NCI-H2107 treated with DMSO at 0.1 percent for 48 hours (cell line): ENCODE results near the gene ACKR3.

Experiments
- DNase-seq: peaks from one replicate; lab custom pipeline; 2025; ENCODE audit not compliant: unreplicated experiment; lab: John Stamatoyannopoulos, UW

Gene ACKR3

DNA sequence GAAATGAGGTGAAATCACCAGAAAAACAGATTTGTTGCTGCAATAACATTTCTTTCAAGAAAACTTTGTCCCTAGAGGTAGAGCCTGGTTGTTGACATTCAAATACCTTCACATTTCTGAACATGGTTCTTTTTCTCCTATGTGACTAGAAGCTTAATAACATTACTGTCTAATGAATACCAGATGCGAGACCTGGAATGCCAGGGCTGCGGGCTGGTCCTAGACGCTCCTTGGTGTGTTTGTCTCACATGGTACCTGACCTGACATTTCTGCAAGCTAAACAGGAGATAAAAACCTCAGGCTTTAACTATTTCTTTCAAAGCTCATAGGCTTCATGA is 38.5 kb downstream of the ACKR3 start:
- no peak for DNase-seq

DNA sequence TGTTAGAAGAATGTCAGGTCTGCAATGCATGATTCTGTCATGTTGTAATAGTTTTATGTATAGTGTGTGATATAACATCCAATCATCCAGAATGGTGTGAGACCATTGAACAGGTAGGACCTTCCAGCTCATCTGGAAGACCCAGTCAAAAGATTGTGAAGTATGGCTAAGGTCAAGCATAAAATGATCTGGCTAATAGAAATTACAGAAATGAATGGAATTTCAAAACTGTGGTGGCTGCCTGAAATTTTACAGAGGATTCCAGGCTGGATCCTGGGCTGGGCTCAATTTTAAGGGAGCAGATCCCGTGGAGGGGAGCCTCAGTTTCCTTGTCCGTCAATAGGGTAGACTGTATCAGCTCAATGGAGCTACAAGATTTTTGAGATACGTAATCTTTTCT is 39.1 kb downstream of the ACKR3 start:
- DNase-seq = no peak

DNA sequence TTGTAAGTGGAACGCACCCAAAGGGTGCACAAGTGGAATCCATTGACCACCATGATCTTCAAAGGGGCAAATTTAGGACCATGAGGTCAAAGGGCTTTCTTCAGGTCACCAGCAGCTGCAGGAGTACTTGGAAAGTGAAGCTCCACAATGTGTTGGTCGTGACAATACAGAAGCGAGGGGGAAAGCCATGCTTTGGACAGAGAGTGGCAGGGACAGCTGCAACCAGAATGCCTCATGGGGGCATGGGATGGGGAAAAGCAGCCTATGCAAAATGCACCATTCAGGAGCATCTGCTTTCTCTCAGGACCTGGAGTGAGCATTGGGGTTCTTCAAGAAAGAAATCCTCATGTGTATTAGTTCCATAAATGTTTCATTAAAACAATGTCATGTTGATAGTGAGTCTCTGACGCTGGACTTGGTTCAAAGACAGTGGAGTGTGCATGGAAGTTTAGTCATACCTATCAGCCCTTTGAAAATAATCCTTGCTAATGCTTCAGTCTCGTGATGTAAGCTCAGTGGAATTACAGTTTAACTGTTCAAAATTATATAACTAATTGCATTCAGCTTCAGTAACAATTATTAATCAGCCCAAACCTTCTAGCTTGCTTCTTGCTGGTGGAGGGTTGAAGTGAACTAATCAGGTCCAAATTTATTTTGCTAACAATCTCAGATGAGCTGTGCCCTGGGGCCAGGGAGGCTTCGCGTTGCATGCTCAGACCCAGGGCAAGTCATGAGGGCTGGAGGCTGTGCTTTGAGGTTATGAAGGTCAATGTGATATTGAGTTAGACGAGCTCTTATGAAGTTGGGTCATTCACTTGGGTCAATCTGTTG is 41.6 kb downstream of the ACKR3 start:
- no peak for DNase-seq

DNA sequence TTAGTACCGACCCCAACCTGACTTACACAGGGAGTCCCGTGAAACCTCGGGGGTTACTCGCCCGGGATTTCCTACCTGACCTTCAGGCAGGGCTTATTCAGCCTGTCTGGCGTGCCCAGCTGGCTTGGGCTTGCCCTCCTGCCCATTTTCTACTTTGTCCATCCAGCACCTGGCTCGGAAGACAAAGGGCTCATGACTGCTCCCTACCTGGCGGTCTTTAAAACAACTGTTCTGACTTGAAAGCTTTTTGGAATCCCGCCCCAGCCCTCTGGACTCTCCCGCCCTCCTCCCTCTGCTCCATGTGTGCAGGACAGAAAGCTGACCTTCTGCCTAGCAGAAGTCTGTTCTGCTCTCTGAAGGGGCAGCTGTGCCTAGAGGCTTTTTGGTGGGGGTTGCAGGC is 43.1 kb downstream of the ACKR3 start:
- no peak for DNase-seq

DNA sequence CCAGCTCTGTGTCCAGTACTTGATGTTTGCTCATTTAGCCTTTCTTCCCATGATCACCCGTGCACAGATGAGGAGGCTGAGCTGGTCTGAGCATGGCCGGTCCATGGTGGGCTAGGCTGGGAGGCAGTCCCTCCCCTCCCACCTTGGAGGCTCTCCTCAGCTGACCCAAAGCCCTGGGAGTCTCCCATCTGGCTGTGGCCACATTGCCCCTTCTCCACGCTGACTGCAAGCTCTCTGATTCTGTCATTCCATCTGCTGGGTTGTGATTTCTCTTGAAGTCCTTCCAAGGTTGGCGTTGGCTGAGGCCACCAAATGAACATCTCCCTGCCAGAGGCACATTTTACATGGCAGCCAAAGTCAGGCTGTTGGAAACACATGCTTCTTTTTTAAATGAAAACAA is 44.0 kb downstream of the ACKR3 start:
- no peak for DNase-seq

DNA sequence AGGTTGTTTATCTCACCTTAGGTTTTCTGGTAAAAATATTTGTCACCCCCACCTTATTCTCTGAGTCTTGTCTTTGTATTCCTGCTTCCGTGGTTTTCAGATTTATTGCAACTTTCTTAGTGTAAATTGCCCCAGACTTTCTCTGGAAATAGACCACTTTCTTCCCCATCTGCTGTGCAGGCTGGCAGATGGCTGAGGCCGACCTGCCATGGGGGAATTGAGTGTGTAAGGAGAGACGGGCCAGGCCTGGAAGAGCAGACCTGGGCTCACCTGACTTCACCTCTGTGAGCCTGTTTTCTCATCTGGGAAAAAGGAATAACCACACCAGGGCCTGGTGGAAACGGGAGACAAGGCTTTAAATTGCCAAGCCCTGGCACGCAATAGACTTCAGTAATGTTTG is 44.9 kb downstream of the ACKR3 start:
- no peak for DNase-seq

DNA sequence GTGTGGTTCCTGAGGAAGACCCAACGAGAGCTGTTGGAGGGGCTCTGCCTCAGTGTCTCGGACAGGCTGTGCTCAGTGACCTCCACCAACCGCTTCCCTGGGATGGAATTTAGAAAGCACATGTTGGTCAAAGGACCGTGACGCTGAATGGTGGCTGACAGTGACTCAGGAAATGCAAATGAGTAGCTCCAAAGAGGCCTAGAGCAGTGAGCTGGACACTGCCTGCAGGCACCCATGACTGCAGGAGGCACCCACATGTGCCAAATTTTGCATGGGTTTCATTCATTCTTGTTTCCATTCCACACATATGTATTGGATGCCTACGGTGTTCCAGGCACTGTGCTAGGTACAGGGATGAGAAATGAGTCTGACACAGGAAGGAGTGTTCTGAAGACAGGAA is 46.4 kb downstream of the ACKR3 start:
- no peak for DNase-seq

DNA sequence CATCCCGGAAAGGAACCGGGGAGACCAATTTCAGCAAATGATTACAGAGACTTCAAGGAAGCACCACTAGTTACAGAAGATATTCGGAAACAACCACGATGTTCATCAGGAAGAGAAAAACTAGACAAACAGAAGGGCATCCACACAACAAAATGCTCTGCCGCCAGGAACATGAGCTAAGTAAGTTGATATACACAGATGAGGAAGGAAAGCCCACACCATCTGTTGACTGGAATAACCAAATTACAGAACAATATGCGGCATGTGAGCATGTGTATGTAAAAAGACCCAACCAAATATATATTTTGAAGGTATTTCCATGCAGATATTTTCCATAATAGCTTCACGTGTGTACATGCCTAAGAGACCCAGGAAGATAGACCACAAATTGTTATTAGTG is 47.0 kb downstream of the ACKR3 start:
- no peak for DNase-seq

DNA sequence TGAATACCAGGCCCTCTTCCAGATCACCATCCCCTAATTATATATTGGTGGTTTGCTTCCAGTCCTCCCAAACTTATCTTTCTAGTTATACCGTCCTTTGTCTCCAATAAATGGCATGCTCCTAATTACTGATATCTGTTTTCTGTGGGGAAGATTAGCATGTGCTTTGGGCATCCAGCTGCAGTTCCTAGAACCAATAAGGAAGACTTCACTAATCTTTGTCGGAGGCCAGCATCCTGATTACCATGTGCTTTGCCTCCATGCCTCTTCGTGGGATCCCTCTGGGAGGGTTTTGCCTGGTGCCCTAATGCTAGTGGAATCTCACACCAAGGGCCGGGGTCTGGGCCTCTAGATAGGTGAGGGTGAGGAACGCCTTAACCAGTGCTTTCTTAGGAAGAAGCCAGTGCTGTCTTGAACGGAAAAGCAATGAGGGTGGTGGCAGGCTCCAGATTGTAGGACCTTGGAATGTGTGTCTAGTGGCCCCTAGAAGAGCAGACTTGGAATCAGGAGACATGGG is 47.7 kb downstream of the ACKR3 start:
- no peak for DNase-seq

DNA sequence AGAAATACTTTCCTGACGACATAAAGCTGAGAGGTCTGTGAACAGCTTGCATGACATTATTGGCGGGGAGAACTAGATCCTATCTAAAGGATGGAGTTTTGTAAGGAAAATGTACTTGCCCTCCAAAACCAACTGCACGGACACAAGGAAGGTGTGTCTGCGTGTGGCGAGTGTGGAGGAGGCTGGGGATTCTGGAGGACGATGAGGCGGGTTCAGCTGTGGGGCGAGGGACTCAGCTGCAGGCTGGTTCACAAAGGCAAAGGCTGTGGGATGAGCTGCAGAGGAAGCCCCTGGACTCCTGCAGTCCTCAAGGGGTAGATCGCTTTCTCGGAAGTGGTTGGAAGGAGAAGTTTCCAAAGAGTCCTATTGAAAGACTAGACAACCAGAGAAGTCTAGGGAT is 48.2 kb downstream of the ACKR3 start:
- no peak for DNase-seq

DNA sequence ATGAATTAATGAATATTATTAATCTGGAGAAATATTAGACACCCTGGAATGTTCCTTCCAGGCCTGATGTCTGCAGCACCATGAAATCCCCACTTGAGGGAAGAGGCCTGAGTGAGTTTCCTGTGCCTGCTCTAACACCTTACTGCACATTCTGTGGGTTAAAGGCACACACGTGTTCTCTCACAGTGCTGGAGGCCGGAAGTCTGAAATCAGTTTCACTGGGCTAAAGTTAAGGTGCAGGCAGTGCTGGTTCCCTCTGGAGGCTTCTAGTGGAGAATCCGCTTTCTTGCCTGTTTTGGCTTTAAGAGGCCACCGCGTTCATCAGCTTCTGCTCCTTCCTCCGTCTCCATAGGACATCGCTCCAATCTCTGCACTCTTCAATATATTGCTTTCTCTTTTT is 48.7 kb downstream of the ACKR3 start:
- DNase-seq = no peak

DNA sequence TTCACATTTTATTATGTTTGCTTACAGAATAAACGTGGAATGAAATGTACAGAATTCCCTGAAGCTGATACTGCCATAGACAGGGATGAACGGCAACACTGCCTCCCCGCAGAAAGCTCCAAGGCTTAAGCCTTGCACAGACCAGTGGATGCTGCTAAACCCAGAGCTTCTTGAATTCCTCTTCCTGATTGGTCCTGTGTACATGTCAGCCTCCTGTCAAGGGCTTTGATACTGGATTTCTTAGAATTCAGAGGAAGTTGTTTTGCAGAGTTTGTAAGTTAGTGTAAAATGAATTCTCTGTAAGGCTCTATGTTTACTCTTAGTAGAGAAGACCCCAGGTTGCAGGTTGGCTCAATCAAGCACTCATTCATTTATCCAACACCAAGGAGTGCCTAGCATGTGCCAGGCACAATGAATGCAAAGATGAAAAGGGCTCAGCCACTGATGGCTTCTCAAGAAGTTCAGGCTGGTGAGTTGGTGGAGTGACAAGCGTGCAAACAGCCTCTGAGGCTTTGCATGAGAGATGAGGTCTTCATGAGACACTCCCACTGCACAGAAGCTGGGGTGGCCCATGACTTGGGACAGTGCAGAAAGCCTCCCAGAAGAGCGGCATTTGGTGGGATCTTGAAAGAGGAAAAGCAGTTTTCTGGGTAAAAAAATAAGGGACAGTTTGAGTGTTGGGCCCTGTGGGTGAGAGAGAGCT is 50.4 kb downstream of the ACKR3 start:
- DNase-seq = no peak

DNA sequence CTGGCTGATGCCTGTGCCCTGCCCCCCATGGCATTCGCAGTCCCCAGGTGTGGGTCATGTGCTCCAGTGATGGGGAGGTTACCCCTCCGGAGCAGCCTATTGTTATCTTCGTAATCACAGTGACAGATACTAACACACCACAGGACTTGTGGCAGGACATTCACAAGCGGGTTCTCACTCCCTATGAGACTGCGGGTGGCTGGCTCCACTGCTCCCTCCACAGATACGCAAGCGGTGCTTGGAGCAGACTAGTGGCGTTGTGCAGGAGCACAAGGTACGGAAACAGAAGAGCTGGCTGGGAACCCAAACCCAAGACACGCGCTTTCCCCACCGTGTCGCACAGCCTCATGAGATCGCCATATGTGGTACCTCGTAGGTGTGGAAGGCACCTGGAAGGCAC is 52.2 kb downstream of the ACKR3 start:
- no peak for DNase-seq

DNA sequence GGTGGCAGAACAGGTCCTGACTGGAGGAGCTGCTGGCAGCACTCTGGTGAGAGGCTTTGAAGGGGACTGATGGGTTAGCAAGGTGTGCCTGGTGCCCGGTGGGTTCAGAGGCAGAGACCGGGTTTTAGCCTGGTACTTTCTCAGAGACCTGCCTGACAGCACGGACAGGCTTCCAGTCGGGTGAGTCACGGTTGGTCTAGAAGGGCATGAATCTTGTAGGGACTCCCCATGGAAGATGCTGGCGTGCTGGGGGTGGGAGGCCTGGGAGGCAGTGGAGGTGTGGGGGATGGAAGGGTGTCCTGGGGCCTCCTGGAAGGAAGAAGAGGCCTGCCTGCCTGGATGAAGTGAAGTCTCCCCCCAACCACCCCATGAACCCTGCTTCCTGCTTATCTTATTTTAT is 52.6 kb downstream of the ACKR3 start:
- no peak for DNase-seq

DNA sequence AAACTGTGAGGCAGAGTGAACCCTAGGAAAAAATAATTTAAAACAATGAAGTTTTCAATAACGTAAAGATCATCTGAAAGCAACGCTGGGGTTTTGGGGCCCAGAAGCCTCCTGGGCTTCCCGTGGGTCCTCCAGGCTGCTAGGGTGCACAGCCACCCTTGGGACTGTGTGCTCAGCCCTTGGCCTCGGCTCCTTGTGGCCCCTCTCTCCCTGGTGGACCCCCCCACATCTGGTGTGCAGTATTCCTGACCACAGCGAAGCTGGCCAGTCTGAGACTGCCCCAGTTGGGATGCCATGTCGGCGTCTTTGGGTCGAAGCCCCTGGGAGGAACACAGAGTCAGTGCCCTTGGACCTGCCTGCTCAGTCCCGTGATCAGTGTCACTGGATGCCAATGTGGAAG is 53.0 kb downstream of the ACKR3 start:
- no peak for DNase-seq

DNA sequence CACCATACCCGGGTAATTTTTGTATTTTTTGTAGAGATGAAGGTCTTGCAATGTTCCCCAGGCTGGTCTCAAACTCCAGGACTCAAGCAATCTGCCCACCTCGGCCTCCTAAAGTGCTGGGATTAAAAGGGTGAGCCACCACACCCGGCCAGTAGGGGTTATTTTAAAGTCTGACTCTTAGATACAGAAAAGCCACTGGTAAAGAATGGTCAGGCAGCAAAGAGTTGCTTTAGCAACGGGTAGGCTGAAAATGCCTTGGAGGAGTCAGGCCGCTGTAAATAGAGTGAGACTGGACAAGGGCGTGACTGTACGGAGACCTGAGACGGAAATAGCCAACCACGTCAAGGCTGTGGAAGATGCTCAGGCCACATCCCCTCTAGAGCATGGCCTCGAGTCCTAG is 54.2 kb downstream of the ACKR3 start:
- DNase-seq = no peak

DNA sequence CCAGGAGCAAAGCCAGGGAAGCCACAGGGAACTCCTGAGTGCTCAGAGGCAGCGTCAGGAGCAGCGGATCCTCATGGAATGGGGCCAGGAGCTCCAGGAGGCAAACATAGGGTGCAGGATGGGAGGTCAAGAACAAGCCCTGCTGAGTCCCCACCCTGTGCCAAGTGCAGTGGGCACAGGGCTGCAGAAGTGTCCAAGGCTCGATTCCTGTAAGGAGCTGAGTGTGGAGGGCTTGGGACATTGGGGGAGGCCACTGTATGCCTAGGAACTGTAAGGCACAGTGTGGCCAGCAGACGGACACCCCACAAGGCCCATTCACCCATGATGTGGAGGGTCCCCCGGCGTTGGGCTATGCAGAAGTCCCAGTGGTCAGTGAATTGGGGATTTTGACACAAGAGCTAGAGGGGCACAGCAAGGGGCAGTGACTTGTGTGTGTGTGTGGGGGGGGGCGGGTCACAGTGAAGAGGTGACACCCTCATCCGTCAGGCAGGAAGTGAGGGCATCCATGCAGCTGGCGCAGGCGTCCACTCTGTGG is 55.6 kb downstream of the ACKR3 start:
- no peak for DNase-seq

DNA sequence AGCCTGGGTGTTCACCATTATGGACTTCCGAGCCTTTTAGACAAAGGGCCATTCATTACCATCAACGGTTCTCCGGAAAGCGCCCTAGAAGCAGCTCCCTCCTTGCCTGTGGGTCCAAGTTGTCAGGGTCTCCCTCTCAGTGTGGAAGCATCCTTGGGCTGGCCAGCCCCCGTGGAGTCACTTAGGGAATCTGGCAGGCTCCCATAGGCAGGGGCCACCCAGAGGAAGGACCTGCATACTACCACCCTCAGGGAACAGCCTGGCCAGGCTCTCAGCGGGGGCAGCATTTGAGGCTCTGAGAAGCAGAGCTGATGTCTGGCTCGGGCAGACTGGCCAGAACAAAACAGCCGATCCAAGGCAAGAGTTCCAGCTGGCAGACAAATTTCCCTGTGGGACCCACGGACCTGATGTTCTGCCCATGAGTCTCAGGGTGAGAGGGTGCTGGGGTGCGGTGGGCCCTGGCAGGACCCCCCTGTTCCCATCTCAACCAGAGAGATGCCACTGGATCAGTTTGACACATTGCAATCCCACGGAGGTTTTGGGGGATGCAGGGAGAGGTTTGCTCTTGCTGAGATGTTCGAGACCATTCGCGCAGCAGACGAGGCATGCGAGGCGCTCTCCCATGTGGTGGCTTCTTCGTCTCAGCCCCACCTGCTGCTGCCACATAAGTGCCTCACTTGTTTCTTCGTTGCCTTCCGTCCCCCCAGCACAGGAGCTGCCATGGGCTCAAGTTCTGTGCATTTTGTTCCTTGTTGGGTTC is 56.9 kb downstream of the ACKR3 start:
- no peak for DNase-seq

DNA sequence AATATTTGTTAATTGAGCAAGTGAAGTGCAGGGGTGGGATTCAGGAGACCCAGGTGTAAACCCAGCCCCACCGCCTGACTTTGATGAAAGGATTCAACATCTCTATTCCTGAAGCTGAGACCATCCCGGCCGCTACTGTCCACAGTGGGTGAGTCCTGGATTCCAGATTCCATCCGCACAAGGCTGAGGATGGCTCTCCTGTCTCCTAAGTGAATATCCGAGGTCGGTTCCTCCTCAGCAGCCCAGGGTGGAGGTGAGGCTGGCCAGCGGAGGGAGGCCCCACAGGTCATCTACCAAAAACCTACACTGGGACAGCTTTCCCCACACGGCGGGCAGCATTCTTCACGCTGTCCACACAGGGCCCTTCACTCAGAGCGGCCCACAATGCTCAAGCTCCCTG is 57.6 kb downstream of the ACKR3 start:
- no peak for DNase-seq

DNA sequence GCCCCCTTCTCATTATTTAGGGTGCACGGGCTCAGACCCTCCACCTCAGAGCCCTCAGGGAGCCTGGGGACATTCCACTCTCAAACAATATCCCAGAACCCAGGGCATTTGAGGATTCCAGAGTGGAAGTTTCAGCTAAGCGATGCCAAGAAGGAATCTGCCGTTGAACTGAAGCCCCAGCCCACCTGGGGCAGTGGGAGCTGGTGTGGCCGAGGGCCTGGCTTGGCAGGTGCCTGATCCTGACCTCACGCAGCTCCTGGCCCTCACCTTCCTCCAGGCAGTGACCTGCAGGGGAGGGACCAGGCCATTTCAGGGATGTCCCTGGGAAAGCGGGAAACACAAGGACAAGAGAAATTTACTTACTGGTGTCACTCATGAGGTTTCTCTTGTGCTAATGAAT is 58.2 kb downstream of the ACKR3 start:
- DNase-seq = no peak

DNA sequence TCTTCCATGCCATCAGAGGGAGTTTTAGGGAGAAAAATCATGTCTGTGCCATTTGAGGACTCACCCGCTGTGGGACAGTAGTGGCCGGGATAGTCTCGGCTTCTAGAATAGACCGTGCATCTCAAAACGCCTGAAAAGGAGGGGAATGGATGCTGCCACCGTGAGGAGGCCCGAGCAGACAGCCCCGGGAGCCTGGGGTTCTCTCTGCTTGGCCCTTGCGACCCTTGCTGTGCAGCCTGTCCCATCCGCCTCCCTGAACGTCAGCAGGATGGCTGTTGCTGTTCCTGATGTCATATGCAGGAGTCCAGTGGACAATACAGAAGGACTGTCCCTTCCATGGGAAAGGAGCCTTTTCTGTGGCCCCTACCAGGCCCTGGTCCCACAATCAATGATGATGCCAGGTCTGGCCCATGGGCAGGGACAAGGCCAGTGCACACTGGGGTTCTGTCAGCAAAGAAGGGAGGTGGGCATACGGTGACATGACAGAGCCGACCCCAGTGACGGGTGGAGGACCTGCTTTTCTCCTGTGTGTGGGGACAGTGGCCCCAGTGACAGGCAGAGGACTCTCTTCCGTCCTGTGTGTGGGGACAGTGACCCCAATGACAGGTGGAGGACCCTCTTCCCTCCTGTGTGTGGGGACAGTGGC is 58.8 kb downstream of the ACKR3 start:
- no peak for DNase-seq
